ENCODE results near the gene KCNIP4.

DNA sequence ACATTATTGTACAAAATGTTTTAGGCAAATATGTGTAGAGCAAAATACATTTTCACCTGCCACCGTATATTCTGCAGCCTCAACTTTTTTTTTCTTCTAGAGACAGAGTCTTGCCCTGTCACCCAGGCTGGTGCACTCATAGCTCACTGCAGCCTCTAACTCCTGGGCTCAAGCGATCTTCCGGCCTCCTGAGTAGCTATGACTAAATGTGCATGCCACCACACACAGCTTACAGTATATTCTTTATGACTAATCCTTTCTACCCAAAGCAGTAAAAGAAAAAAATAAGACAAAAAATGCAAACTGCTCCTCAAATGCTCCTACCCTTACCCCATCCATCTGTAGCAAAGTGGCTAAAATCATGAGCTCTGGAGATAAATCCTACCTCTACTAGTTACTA is 426.3 kb downstream of the KCNIP4 start:
- no peak for TF ChIP-seq FOSL1 (IDR thresholded peaks at IDR 0.05; ENCODE audit: insufficient read depth, low read depth, low read length)
- no peak for TF ChIP-seq POLR2AphosphoS5 (IDR thresholded peaks at IDR 0.05; ENCODE audit: low read depth, low read length)
- no peak for TF ChIP-seq EP300 (IDR thresholded peaks at IDR 0.05; ENCODE audit: borderline replicate concordance in 1 of 2, low read depth in 2 of 2, low read length in 2 of 2)
- TF ChIP-seq, protein P1, sequence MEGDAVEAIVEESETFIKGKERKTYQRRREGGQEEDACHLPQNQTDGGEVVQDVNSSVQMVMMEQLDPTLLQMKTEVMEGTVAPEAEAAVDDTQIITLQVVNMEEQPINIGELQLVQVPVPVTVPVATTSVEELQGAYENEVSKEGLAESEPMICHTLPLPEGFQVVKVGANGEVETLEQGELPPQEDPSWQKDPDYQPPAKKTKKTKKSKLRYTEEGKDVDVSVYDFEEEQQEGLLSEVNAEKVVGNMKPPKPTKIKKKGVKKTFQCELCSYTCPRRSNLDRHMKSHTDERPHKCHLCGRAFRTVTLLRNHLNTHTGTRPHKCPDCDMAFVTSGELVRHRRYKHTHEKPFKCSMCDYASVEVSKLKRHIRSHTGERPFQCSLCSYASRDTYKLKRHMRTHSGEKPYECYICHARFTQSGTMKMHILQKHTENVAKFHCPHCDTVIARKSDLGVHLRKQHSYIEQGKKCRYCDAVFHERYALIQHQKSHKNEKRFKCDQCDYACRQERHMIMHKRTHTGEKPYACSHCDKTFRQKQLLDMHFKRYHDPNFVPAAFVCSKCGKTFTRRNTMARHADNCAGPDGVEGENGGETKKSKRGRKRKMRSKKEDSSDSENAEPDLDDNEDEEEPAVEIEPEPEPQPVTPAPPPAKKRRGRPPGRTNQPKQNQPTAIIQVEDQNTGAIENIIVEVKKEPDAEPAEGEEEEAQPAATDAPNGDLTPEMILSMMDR (IDR thresholded peaks at IDR 0.05; ENCODE audit: control extremely low read depth in 1 of 3, insufficient read depth in 1 of 3, low read depth in 1 of 3, low read length in 3 of 3): no peak
- TF ChIP-seq SP1 (IDR thresholded peaks at IDR 0.05; ENCODE audit: low read depth, low read length): no peak
- no peak for TF ChIP-seq POLR2A (IDR thresholded peaks at IDR 0.05; ENCODE audit: control extremely low read depth in 1 of 2, low read depth in 2 of 2, low read length in 2 of 2)

Data from H1 (cell line).